ENCODE measurements around the gene MMD2. TPM values are rescaled to one million over a fixed set of nuclear protein-coding genes. Genes with fewer than 3 reads are reported as not detected.
A peak's percentile ranks its signal among the peaks of the same experiment; 100 is the strongest.

The MMD2 gene
- total RNA-seq, 1 donor from 2014 or later = not detected

DNA sequence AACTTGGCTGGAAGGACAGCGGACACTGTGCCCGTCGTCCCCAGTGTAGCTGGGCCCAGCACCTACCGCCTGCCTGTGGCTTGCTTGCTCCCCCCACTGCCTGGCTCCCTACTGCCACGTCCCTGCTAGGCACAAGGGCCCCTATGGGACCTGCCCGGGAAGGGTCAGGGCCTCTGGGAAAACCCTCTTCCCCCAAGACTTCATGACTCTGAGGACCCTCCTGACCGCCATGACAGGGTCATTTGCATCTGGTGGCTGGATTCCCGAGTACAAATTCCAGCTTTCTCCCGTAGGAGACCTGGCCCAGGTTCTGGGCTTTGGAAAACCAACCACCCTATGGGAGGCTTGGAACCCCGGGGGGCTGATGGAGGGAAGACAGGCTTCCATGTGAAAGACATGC lies 1.4 kb upstream of the MMD2 start:
- intact Hi-C loops (cut with micrococcal nuclease) = no loop called here
- ATAC-seq = no peak

DNA sequence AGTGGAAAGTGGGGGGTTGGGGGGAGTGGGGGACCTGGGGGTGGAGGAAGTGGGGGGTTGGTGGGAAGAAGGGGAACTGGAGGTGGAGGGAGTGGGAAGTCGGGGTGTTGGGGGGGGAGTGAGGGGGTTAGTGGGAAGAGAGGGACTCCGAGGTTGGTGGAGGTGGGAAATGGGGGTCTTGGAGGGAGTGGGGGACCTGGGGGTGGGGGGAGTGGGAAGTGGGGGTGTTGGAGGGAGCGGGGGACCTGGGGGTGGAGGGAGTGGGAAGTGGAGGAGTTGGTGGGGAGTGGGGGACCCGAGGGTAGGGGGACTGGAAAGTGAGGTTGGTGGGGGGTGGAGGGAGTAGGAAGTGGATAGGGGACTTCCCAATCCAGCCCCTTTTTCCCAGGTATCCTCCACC lies 906 bp upstream of the MMD2 start:
- DNase-seq = no peak
- intact Hi-C loops (cut with micrococcal nuclease) = no loop called here
- ATAC-seq = no peak

More for the DNA sequence above, 1.4 kb upstream of the MMD2 start:
- no peak for DNase-seq

DNA sequence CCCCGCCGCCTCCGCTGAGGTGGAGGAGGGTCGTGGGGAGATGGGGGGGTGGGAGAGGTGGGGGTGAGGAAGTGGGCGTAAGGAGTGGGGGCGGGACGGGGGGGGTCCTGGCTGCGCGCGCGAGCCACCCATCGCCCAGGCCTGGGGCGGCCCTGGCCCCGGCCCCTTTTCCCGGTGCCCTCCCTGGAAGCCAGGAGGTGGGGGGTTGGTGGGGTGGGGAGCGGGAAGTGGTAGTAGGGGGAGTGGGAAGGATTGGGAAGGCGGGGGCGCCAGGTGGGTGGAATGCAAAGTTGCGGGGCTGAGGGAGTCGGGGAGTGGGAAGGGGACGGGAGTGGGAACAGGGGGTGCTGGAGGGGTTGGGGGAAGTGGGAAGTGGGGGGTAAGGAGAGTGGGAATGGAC lies 319 bp upstream of the MMD2 start:
- ATAC-seq = no peak
- intact Hi-C loops (cut with micrococcal nuclease) = no loop called here

DNA sequence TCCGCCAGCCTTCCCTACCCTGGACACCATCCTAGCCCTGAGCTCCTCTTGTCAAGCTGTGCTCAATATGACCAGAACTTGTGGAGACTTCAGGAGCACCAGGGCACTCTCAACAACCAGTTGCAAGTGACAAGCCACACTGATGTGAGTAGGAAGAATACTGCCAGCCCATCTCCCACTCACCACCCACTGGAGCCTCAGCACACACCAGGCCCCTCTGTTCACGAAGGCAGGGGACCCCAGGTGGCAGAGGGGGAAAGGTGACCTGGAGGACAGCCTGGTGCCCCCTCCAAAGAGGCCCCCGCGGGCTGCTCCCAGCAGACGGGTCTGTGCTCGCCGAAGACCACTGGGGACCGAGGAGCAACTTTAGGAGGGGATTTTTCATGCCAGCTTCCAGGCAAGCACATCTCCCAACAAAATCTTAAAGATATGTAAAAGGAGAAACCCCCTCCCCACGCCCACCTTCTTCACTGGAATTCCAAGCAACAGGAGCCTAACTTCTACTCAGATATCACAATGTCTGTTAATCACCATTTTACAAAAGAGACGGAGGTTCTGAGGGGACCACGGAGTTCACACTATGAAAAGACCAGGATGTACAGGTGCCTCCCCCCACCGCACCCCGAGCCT lies 1.0 kb downstream of the MMD2 start:
- DNase-seq (no peak), ATAC-seq (no peak)
- intact Hi-C loops (cut with micrococcal nuclease) = no loop called here

More for the DNA sequence above, 319 bp upstream of the MMD2 start:
- DNase-seq = no peak

DNA sequence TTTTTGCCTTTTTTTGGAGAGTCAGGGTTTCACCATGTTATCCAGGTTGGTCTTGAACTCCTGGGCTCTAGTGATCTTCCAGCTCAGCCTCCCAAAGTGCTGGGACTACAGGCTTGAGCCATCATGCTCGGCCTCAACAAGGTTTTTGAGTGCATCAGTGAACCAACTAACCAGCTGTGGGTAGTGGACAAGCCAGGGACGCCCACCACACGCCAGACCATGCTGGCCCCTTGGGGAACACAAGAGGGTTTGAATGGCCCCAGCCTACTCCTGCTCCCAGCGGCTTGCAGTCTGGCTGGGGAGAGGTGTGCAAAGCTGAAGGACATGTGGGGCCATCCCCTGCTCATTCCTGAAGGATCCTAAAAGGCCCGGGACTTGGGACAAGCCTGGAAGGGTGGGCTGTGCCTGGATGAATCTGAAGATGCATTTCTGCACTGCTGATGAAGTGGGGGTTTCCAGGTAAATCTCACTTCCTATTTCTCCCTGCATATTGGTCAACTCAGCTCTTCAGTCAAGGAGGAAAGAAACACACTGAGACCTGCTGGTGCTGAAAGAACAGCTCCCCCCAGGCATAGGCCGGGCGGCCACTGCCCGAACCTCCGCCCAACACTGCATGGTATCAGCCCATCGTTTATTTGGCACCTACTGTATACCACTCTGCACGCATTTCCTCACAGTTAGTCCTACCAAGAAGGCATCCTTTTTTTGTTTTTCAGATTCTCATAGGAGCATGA lies 6.9 kb downstream of the MMD2 start:
- DNase-seq (no peak), ATAC-seq (no peak)
- intact Hi-C loops (cut with micrococcal nuclease) = no loop called here

DNA sequence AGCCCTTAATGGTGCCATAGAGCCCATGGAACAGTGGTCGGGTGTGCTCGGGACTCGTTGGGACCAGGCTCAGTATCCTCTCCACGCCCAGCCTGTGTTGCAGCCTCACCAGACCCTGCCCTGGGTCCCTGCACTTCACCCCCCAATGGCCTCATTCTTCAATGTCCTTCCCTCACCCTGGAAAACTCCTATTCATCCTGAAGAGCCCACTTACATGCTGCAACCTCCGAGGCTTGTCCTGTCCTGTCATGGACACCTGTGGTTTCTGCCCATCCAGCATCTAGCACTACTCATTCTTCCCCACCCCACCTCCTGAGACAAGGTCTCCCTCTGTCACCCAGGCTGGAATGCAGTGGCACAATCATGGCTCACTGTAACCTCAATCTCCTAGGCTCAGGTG lies 7.7 kb downstream of the MMD2 start:
- intact Hi-C loops (cut with micrococcal nuclease) = no loop called here
- ATAC-seq (no peak), DNase-seq (no peak)

DNA sequence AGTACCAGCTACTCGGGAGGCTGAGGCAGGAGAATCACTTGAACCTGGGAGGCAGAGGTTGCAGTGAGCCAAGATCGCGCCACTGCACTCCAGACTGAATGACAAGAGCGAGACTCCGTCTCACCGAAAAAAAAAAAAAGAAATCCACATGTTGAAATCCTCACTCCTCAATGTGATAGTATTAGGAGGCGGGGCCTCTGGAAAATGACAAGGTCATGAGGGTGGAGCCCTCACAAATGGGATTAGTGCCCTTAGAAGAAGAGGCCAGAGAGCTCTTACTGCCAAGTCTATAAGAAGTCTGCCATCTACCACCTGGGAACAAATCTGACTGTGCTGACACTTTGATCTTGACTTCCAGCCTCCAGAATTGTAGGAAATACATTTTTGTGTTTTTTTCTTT lies 10.6 kb downstream of the MMD2 start:
- DNase-seq (no peak), ATAC-seq (no peak)
- intact Hi-C loops (cut with micrococcal nuclease) = no loop called here

DNA sequence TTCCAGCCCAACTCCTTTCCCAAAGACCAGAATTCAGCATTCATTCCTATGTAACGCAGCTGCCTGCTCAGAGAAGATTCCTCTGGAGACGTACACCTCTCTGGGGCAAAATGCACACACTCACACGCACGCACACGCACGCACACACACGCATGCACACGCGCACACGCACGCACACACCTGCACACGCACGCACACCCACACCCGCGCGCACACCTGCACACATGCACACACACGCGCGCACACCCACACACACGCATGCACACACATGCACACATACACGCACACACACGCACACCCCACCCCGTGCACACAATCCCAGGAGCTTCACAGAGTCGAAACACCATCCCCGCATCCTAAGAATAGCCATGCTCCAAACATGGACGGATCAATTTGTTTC lies 13.0 kb downstream of the MMD2 start:
- ATAC-seq (no peak), DNase-seq (no peak)
- intact Hi-C loops (cut with micrococcal nuclease) = no loop called here

DNA sequence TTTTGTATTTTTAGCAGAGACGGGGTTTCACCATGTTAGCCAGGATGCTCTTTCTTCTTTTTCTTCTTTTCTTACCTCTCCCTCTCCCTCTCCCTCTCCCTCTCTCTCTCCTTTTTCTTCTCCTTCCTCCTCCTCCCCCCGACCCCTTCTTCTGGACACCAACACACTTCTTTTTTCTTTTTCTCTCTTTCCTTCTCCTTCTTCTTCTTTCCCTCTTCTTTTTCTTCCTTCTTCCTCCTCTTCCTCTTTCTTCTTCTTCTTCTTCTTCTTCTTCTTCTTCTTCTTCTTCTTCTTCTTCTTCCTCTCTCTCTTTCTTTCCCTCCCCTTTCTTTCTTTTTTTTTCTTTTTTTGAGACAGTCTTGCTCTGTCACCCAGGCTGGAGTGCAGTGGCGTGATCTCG lies 14.0 kb downstream of the MMD2 start:
- DNase-seq = no peak
- no peak for ATAC-seq
- intact Hi-C loops (cut with micrococcal nuclease) = no loop called here

DNA sequence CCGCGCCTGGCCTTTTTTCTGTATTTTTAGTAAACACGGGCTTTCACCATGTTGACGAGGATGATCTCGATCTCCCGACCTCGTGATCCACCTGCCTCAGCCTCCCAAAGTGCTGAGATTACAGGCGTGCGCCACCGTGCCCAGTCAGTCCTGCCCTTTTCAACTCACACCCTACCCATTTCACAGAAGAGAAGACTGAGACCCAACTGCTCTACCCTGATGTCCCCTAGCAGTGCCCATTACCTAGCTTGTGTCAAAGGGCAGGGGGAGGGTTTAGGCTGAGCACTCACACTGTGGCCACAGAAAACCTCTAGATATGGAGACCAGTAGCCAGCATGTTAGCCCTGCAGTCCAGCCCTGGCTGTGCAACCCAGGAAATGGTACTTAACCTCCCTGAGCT lies 15.7 kb downstream of the MMD2 start:
- intact Hi-C loops (cut with micrococcal nuclease) = no loop called here
- no peak for DNase-seq
- ATAC-seq = no peak

DNA sequence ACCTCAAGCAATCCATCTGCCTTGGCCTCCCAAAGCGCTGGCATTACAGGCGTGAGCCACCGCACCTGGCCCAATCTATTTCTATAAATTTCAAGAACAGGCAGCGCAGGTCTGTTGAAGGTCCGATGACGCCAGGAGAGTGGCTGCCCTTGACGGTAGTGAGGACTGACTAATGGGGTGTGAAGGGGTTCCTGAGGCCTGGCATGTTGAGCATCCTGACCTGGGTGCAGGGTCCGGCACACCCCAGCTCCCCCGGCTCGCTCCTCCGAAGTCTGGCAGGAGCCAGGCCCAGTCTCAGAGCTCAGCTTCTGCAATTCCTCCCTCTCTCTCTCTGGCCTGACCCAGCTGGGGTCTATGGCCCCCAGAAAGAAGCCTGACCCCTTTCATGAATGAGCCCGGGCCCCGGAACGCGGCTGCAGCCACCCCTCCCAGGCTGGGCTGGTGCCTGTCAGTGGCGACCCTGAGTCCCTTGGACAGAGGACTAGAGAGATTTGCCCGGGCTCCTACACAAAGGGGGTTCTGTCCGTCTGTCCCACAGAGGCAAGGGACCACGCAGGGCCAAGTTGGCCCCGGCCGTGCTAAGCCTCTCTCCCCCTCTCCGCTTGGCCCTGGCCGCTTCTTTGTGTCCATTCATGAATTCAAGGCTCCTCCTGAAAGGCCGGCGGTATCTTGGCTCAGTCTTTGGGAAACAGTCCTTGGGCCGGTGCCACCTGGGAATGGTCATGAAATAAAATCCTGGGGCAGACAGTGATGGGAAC lies 18.8 kb downstream of the MMD2 start:
- DNase-seq (no peak), ATAC-seq (peak; percentile 37)
- intact Hi-C loops (cut with micrococcal nuclease) = no loop called here

DNA sequence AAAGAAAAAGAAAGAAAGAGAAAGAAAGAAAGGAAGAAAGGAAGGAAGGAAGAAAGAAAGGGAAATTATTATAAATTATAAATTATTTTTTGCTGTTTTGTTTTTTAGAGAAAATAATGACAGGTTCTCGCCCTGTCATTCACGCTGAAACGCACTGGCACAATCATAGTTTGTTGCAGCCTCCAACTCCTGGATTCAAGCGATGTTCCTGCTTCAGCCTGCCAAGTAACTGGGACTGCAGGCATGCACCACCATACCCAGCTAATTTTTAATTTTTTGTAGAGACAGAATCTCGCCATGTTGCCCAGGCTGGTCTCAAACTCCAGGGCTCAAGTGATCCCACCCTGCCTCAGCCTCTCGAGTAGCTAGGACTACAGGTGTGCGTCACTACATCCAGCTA lies 21.6 kb downstream of the MMD2 start:
- intact Hi-C loops (cut with micrococcal nuclease) = no loop called here
- ATAC-seq = no peak

DNA sequence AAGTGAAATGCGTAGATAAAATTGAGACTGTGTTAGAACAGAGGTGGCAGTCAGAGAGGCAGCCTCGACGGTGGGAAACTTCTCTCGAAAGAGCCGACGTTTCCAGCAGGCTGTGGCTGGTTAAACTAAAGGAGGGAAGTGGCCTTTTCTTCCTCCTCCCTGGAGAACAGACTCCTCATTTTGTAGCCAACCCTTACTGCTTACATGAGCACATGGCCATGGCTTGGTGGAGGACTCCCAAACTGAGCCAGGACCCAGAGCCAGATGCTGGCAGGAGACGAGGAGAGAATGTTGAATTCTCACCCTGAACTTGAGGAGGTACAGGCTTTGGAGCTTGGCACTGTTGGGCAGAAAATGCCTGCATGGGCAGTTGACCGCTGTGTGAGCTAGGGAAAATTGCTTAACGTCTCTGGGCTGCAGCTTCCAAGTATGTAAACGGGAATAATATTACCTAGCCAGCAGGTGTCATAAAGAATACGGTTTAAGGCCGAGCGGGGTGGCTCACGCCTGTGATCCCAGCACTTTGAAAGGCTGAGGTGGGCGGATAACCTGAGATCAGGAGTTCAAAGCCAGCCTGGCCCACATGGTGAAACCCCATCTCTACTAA lies 24.5 kb downstream of the MMD2 start:
- ATAC-seq = no peak
- no peak for DNase-seq
- intact Hi-C loops (cut with micrococcal nuclease) = no loop called here

More for the DNA sequence above, 21.6 kb downstream of the MMD2 start:
- DNase-seq = no peak

DNA sequence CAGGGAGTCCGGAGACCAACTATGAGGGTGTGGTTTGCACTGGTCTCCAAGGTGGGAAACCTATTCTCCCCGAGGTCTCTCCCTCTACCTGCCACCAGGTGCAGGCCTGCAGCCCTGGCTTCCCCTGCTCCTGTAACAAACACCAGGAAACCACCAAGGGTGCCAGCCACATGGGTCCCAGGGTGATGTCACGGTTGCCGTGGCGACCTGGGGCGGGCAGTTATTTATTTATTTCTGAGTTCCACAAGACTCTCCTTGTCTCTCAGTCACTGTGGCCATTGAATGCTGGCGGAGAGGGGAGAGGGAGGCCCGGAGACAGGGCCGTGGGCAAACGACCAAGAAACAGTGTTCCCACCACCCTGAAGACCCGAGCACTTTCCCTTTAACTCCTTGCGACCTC lies 27.0 kb downstream of the MMD2 start:
- intact Hi-C loops (cut with micrococcal nuclease) = no loop called here
- DNase-seq (no peak), ATAC-seq (no peak)

DNA sequence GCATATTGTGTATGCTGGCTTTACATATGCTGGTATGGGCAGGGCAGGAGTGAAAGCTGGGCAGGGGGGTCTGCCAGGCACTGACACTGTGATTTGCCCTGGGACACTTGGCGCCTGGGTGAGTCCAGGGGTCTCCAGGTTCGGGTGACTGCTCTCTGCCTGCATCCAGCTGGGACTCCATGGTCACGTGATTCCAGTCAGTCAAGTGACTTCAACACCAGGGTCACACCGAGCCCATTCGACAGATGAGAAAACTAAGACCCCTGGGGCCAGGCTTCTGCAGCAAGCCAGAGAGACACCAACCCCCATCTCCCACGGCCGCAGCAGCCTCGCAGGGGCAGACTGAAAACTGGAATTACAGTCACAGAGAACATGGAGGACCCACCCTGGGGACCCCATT lies 30.0 kb downstream of the MMD2 start:
- DNase-seq (no peak), ATAC-seq (no peak)
- intact Hi-C loops (cut with micrococcal nuclease) = no loop called here

DNA sequence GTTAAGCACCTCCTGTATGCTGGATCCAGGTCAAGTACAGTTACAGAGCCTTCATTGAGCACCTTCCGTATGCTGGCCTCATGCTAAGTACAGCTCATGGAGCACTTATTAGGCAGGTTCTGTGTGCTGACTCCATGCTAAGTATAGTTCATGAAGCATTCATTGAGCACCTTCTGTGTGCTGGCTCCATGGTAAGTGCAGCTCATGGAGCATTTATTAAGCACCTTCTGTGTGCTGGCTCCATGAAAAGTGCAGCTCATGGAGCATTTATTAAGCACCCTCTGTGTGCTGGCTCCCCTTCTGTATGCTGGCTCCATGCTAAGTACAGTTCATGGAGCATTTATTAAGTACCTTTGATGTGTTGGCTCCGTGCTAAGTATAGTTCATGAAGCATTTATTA lies 30.5 kb downstream of the MMD2 start:
- DNase-seq = no peak
- intact Hi-C loops (cut with micrococcal nuclease) = no loop called here
- no peak for ATAC-seq

DNA sequence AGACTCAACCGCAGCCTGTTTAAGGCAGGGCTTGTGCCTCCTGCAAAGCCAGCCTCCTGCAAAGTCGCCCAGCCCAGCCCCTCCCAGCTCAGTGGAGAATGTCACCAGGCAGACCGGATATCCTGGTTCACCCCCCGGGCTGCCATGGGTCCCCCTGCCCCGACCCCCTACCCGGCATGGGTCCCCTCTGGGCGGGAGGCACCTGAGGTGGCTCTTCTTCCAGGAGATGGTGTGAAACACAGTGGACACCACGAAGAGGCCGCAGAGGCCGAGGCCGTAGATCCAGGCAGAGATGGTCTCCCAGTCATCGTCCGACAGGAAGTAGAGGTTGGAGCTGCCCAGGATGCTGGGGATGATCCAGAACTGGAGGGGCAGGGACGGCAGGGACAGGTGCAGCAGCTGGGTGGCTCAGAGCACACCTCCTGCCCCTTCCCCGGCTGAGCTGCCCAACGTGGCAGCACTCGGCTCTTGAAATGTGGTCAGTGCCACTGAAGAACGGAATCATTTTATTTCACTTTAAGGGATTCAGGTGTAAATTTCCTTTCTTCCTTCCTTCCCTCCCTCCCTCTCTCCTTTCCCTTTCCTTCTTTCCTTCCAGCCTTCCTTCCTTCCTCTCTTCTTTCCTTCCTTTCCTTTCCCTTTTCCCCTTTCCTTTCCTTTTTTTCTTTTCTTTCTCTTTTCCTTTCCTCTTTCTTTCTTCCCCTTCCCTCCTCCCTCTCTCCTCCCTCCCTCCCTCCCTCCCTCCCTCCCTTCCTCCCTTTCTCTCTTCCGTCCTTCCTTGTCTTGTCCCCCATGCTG lies 38.8 kb downstream of the MMD2 start:
- no peak for ATAC-seq
- intact Hi-C loops (cut with micrococcal nuclease) = no loop called here
- DNase-seq = no peak

DNA sequence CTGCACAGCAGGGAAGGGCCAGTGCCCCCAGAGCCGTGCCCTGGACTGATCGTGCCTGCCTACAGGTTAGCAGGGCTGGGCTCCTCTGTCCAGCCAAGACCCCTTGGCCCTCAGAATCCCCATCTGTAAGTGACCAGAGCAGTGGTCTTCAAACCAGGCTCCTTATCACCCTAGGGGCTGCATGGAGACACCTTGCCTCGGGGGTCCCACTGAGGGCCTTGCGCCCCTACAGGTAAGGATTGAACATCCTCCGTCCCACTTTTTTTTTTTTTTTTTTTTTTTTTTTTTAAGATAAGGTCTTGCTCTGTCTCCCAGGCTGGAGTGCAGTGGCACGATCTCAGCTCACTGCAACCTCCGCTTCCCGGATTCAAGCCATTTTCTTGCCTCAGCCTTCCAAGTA lies 42.9 kb downstream of the MMD2 start:
- ATAC-seq = no peak
- intact Hi-C loops (cut with micrococcal nuclease) = no loop called here

DNA sequence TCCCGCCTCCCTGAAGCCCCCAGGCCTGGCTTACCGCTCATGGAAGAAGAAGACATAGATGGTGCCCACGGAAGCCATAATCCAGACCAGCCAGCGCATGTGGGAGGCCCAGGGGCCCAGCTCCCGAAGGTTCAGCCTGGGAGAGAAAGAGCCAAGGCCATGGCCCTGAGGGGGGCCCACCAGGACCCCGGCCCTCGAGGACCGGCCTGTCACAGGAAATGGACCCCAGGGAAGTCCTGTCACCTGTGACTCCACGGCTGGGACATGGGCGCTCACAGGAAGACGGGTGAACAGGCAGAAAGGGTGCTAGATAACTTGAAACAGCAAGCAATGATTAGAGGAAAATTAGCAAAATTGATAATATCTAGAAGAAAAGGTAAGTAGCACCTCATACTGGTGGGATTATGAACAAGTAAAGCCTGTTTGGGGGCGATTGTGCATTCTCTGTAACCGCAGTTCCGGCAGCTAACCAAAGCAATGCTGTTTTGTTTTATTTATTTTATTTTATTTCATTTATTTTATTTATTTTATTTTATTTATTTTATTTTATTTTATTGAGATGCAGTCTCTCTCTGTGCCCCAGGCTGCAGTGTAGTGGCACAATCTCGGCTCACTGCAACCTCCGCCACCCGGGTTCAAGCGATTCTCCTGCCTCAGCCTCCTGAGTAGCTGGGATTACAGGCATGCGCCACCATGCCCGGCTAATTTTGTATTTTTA lies 47.7 kb downstream of the MMD2 start:
- ATAC-seq = no peak
- DNase-seq = no peak
- intact Hi-C loops (cut with micrococcal nuclease) = no loop called here

More for the DNA sequence above, 42.9 kb downstream of the MMD2 start:
- no peak for DNase-seq

All from left ventricle myocardium superior (tissue), 1 donor.